GM19023 (cell line): ENCODE data around the gene ARRDC3.
"Not testable (repeated sequence)": the region's sequence is repeated elsewhere in the genome, so short reads cannot be mapped to it uniquely, and the experiment has no call there.

Source experiments
- ATAC-seq: cut with Tn5 transposase; IDR thresholded peaks from one replicate; pipeline ENCODE4 v1.9.1; 2021; ENCODE audit warnings: mild to moderate bottlenecking, moderate library complexity; ENCODE audit not compliant: unreplicated experiment

ARRDC3 gene

GRCh38 chr5:91383027-91383955 is at the start of gene ARRDC3:
TSS of gene ARRDC3 (minus strand) at chr5:91383317. CDS start at chr5:91383092, 225 bp downstream.
- ATAC-seq, result peak; percentile 47

- ATAC-seq, result no peak
Observed at GRCh38 chr5:91430949-91431348, 47.8 kb upstream of the ARRDC3 start.

- ATAC-seq, result no peak
Observed at GRCh38 chr5:91424638-91425436, 41.7 kb upstream of the ARRDC3 start.

GRCh38 chr5:91423871-91424270 is 40.8 kb upstream of the ARRDC3 start:
- ATAC-seq, result no peak

- no peak for ATAC-seq
Observed at GRCh38 chr5:91420879-91421278, 37.8 kb upstream of the ARRDC3 start.

- no peak for ATAC-seq
Observed at GRCh38 chr5:91419571-91420537, 36.7 kb upstream of the ARRDC3 start.

GRCh38 chr5:91419136-91419535 is 36.0 kb upstream of the ARRDC3 start:
- no peak for ATAC-seq

- ATAC-seq, result no peak
Observed at GRCh38 chr5:91418158-91418557, 35.0 kb upstream of the ARRDC3 start.

- ATAC-seq, result no peak
Observed at GRCh38 chr5:91417219-91417618, 34.1 kb upstream of the ARRDC3 start.

GRCh38 chr5:91416491-91416890 is 33.4 kb upstream of the ARRDC3 start:
- no peak for ATAC-seq

GRCh38 chr5:91409304-91409703 is 26.2 kb upstream of the ARRDC3 start:
- no peak for ATAC-seq

GRCh38 chr5:91408710-91409109 is 25.6 kb upstream of the ARRDC3 start:
- no peak for ATAC-seq

- ATAC-seq, result no peak
Observed at GRCh38 chr5:91407204-91407603, 24.1 kb upstream of the ARRDC3 start.

- ATAC-seq, result no peak
Observed at GRCh38 chr5:91403438-91403837, 20.3 kb upstream of the ARRDC3 start.

GRCh38 chr5:91401175-91401574 is 18.1 kb upstream of the ARRDC3 start:
- no peak for ATAC-seq

- no peak for ATAC-seq
Observed at GRCh38 chr5:91397791-91398190, 14.7 kb upstream of the ARRDC3 start.

- no peak for ATAC-seq
Observed at GRCh38 chr5:91390268-91390667, 7.2 kb upstream of the ARRDC3 start.

GRCh38 chr5:91389555-91389954 is 6.4 kb upstream of the ARRDC3 start:
- not testable (repeated sequence) for ATAC-seq

- no peak for ATAC-seq
Observed at GRCh38 chr5:91388362-91388761, 5.2 kb upstream of the ARRDC3 start.

GRCh38 chr5:91386120-91386519 is 3.0 kb upstream of the ARRDC3 start:
- ATAC-seq, result no peak

- not testable (repeated sequence) for ATAC-seq
Observed at GRCh38 chr5:91385596-91385995, 2.5 kb upstream of the ARRDC3 start.
